HG02981 (cell line): ENCODE measurements around the gene PIGP.
"Not testable (repeated sequence)": the region's sequence is repeated elsewhere in the genome, so short reads cannot be mapped to it uniquely, and the experiment has no call there.

Experiments
- ATAC-seq: cut with Tn5 transposase; IDR thresholded peaks from one replicate; pipeline ENCODE4 v1.9.1; 2021; ENCODE audit warnings: mild to moderate bottlenecking, moderate library complexity; ENCODE audit not compliant: unreplicated experiment

The PIGP gene

GRCh38 chr21:37072988-37073416 lies at the start of gene PIGP, which contains the start of gene TTC3:
PIGP (minus strand) TSS chr21:37073071; CDS start chr21:37072515, 556 bp downstream.
TTC3 (plus strand) TSS chr21:37073254; CDS start chr21:37087258, 14,004 bp downstream.
- peak; percentile 63 for ATAC-seq

- ATAC-seq: no peak
These were observed 46.7 kb upstream of the PIGP start for GRCh38 chr21:37119421-37120218.

- ATAC-seq: no peak
These were observed 45.4 kb upstream of the PIGP start for GRCh38 chr21:37118187-37118826.

GRCh38 chr21:37117204-37117603 lies 44.3 kb upstream of the PIGP start:
- no peak for ATAC-seq

GRCh38 chr21:37116459-37116858 lies 43.6 kb upstream of the PIGP start:
- ATAC-seq: not testable (repeated sequence)

GRCh38 chr21:37114301-37114700 lies 41.4 kb upstream of the PIGP start:
- not testable (repeated sequence) for ATAC-seq

GRCh38 chr21:37111029-37111428 lies 38.2 kb upstream of the PIGP start:
- ATAC-seq: not testable (repeated sequence)

GRCh38 chr21:37106998-37107397 lies 34.1 kb upstream of the PIGP start:
- ATAC-seq: no peak

- not testable (repeated sequence) for ATAC-seq
These were observed 29.9 kb upstream of the PIGP start for GRCh38 chr21:37102746-37103145.

- no peak for ATAC-seq
These were observed 28.5 kb upstream of the PIGP start for GRCh38 chr21:37101384-37101783.

GRCh38 chr21:37100316-37100715 lies 27.4 kb upstream of the PIGP start:
- ATAC-seq: no peak

- ATAC-seq: no peak
These were observed 25.9 kb upstream of the PIGP start for GRCh38 chr21:37098751-37099150.

- ATAC-seq: no peak
These were observed 22.9 kb upstream of the PIGP start for GRCh38 chr21:37095821-37096220.

- ATAC-seq: no peak
These were observed 21.1 kb upstream of the PIGP start for GRCh38 chr21:37093977-37094376.

GRCh38 chr21:37088186-37088735 lies 15.4 kb upstream of the PIGP start:
- ATAC-seq: no peak

- ATAC-seq: no peak
These were observed 14.3 kb upstream of the PIGP start for GRCh38 chr21:37087188-37087587.

- ATAC-seq: no peak
These were observed 12.9 kb upstream of the PIGP start for GRCh38 chr21:37085726-37086125.

GRCh38 chr21:37082856-37083528 lies 10.1 kb upstream of the PIGP start:
- no peak for ATAC-seq

GRCh38 chr21:37082375-37082774 lies 9.5 kb upstream of the PIGP start:
- no peak for ATAC-seq

- ATAC-seq: no peak
These were observed 6.4 kb upstream of the PIGP start for GRCh38 chr21:37079211-37079824.

GRCh38 chr21:37077403-37077802 lies 4.5 kb upstream of the PIGP start:
- ATAC-seq: no peak
